GM23248 (cell line): ENCODE measurements around the gene OLR1.

Source experiments
- EZH2 ChIP-seq: fragments of 200-600 bp; sonication (generic); IDR thresholded peaks from 2 replicates; pipeline ENCODE4 v1.6.1; 2018; ENCODE audit warnings: antibody characterized with exemption, mild to moderate bottlenecking; ENCODE audit not compliant: insufficient read depth, poor library complexity, severe bottlenecking
- EZH2phosphoT487 ChIP-seq: fragments of 200-600 bp; sonication (generic); IDR thresholded peaks from 2 replicates; pipeline ENCODE4 v1.6.1; 2018; ENCODE audit warnings: antibody characterized with exemption, moderate library complexity, mild to moderate bottlenecking, low read depth; ENCODE audit not compliant: insufficient read depth

- no peak for TF ChIP-seq EZH2
- TF ChIP-seq EZH2phosphoT487 = no peak
Measured at GRCh38 chr12:10169104-10169503, 2.8 kb downstream of the OLR1 start.
